ENCODE data around the gene ELP2. TPM values are rescaled to one million over a fixed set of nuclear protein-coding genes. Genes with fewer than 3 reads are reported as not detected.
"Not testable (repeated sequence)": the region's sequence is repeated elsewhere in the genome, so short reads cannot be mapped to it uniquely, and the experiment has no call there.

ELP2 gene
- total RNA-seq, 2 donors from 2014 or later = 147 to 152 TPM

DNA sequence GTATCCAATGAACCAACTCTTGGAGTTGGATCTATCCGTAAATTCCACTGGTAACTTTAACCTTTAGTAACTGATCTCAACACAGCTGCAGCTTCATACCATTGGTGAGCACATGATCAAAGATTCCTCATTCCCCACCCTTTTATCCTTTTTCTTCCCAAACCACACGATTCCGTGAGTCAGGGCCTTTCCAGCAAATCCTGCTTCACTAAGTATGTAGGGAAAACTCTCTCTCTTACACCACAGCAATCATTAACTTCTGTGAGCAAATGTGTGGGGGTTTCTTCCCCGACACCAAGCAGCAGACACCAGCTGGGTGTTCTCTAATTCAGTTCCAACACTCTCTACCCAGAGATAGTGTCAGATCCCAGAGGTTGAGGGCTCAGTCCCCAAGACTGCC lies 23.5 kb downstream of the ELP2 start:
- Mint-ChIP-seq H3K4me3 (no peak overlapping the region), H3K4me1 (peaks cover 16% of the 10 kb centered on the region), H3K27ac (no peak overlapping the region), H3K27me3 (no peaks in the 10 kb centered on the region), H3K36me3 (ENCODE audit: low read depth) (peaks cover 17% of the 10 kb centered on the region)
- DNase-seq (no peak), ATAC-seq (no peak)
- no peaks in the 10 kb centered on the region for H3K9me3 ChIP-seq (ENCODE audit: control insufficient read depth, low read length, poor library complexity, severe bottlenecking)

DNA sequence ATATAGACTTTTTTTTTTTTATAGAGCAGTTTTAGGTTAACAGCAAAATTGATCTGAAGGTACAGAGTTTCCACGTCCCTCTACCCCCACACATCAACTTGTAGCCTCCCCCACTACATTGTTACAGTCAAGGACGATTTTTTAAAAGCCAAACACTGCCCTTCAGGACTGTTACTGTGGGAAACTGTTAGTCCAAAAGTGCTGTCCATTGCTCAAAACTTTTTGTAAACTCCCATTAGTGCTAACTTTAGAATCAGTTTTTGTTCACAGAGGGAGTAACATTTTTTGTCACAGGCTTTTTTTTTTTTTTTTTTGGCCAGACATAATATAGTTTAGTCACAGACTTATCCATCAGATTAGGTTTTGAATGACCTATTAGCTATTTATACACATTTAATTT lies 24.1 kb downstream of the ELP2 start:
- no peak overlapping the region for H3K27ac Mint-ChIP-seq
- no peaks in the 10 kb centered on the region for H3K9me3 ChIP-seq (ENCODE audit: control insufficient read depth, low read length, poor library complexity, severe bottlenecking)
- H3K27me3 Mint-ChIP-seq = no peaks in the 10 kb centered on the region
- H3K36me3 Mint-ChIP-seq (ENCODE audit: low read depth) = peaks cover 17% of the 10 kb centered on the region
- ATAC-seq (no peak), DNase-seq (no peak)
- H3K4me3 Mint-ChIP-seq = no peak overlapping the region
- H3K4me1 Mint-ChIP-seq = peaks cover 16% of the 10 kb centered on the region

DNA sequence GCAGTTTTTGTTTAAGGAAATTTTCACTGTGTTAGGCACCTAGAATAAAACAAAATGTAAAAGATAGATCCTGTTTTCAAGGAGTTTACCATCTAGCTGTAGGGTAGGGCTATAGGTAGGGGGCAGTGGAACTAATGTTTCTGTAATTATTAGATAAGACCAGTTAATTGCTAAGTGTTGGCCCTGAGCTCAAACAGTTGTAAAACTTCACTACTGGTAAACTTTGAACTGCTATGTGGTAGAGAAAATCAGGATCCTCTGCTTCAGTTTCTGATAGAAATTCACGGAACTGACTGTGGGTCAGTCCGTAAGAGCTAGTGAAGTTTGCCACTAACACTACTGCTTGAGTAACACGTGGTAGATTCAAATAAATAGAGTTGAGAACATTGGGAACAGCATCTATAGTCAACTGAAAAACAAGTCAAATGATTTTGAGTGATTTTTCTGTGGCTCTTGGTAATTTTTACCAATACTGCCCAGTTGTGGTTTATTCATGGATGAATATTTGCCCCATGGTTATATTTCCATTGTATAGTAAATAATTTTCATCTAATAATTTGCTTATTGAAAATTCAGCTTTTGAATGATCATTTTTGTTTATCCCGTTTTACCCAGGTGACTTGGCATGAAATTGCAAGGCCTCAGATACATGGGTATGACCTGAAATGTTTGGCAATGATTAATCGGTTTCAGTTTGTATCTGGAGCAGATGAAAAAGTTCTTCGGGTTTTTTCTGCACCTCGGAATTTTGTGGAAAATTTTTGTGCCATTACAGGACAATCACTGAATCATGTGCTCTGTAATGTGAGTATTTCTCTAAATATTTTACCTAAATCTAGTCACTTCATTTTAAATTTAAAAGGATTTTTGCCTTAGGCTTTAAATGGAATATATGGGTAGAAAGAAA lies 26.4 kb downstream of the ELP2 start:
- H3K4me1 Mint-ChIP-seq = peaks cover 20% of the 10 kb centered on the region
- peaks cover 17% of the 10 kb centered on the region for H3K36me3 Mint-ChIP-seq (ENCODE audit: low read depth)
- H3K27me3 Mint-ChIP-seq = no peaks in the 10 kb centered on the region
- H3K27ac Mint-ChIP-seq = no peak overlapping the region
- no peak for ATAC-seq
- H3K4me3 Mint-ChIP-seq = no peak overlapping the region
- no peaks in the 10 kb centered on the region for H3K9me3 ChIP-seq (ENCODE audit: control insufficient read depth, low read length, poor library complexity, severe bottlenecking)
- DNase-seq = no peak

DNA sequence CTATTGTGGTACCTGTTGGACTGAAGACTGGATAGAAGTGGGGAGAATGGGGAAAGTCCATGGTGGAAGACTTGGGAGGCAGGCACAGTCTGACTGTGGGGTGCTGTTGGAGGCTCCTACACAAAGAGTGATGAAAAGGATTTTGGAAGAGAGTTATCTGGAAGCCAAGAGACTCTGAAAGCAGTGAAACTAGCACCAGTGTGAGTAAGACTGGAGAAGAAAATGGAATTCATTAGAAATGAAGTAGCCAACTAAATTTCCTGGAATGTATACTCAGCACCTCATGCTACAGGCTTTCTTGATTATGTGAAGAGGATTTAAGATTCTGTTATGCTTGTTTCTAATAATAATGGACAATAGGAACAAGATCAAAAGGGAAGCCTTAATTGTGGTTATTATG lies 27.7 kb downstream of the ELP2 start:
- Mint-ChIP-seq H3K4me3 (no peak overlapping the region), H3K27me3 (no peaks in the 10 kb centered on the region), H3K27ac (peak overlapping the region; percentile 56), H3K36me3 (ENCODE audit: low read depth) (peaks cover 15% of the 10 kb centered on the region), H3K4me1 (peaks cover 21% of the 10 kb centered on the region)
- no peak for ATAC-seq
- no peaks in the 10 kb centered on the region for H3K9me3 ChIP-seq (ENCODE audit: control insufficient read depth, low read length, poor library complexity, severe bottlenecking)
- no peak for DNase-seq

- Mint-ChIP-seq H3K27ac (peak overlapping the region; percentile 60), H3K4me1 (peaks cover 20% of the 10 kb centered on the region), H3K27me3 (no peaks in the 10 kb centered on the region), H3K36me3 (ENCODE audit: low read depth) (peaks cover 14% of the 10 kb centered on the region), H3K4me3 (no peak overlapping the region)
- DNase-seq (no peak), ATAC-seq (no peak)
- H3K9me3 ChIP-seq (ENCODE audit: control insufficient read depth, low read length, poor library complexity, severe bottlenecking) = no peaks in the 10 kb centered on the region
Measured at GRCh38 chr18:36158266-36158867, 28.7 kb downstream of the ELP2 start.

DNA sequence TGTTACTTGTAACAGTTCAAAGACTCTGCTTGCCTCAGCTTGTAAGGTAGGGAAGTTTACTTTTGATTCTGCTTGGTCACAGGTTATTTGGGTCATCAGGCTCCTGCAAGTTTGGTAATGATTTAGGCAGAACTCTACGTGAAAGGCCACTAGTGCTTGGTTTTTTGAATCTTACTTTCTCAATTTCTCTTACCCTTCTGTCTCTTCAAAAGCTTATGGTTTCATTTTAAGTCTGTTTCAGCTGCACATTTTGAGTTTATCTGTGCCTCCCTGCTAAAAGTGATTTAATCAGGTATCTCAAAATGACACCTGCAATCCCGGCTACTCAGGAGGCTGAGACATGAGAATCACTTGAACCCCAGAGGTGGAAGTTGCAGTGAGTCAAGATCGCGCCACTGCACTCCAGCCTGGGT lies 31.3 kb downstream of the ELP2 start:
- Mint-ChIP-seq H3K27ac (peak overlapping the region; percentile 34), H3K4me3 (no peak overlapping the region), H3K4me1 (peaks cover 17% of the 10 kb centered on the region), H3K36me3 (ENCODE audit: low read depth) (peaks cover 11% of the 10 kb centered on the region), H3K27me3 (no peaks in the 10 kb centered on the region)
- no peak for ATAC-seq
- no peak for DNase-seq
- no peaks in the 10 kb centered on the region for H3K9me3 ChIP-seq (ENCODE audit: control insufficient read depth, low read length, poor library complexity, severe bottlenecking)

GRCh38 chr18:36162981-36163380 lies 33.3 kb downstream of the ELP2 start:
- Mint-ChIP-seq H3K27ac (no peak overlapping the region), H3K27me3 (no peaks in the 10 kb centered on the region)

GRCh38 chr18:36167692-36168218 lies 38.1 kb downstream of the ELP2 start:
- peaks cover 2% of the 10 kb centered on the region for H3K36me3 Mint-ChIP-seq (ENCODE audit: low read depth)
- no peaks in the 10 kb centered on the region for H3K9me3 ChIP-seq (ENCODE audit: control insufficient read depth, low read length, poor library complexity, severe bottlenecking)
- no peaks in the 10 kb centered on the region for H3K4me1 Mint-ChIP-seq
- H3K27me3 Mint-ChIP-seq = no peaks in the 10 kb centered on the region
- H3K27ac Mint-ChIP-seq = peak overlapping the region; percentile 87
- no peak overlapping the region for H3K4me3 Mint-ChIP-seq
- no peak for ATAC-seq
- no peak for DNase-seq

More at GRCh38 chr18:36162981-36163380, 33.3 kb downstream of the ELP2 start:
- DNase-seq (no peak), ATAC-seq (no peak)
- Mint-ChIP-seq H3K4me1 (peaks cover 8% of the 10 kb centered on the region), H3K4me3 (no peak overlapping the region), H3K36me3 (ENCODE audit: low read depth) (peaks cover 4% of the 10 kb centered on the region)
- H3K9me3 ChIP-seq (ENCODE audit: control insufficient read depth, low read length, poor library complexity, severe bottlenecking) = no peaks in the 10 kb centered on the region

DNA sequence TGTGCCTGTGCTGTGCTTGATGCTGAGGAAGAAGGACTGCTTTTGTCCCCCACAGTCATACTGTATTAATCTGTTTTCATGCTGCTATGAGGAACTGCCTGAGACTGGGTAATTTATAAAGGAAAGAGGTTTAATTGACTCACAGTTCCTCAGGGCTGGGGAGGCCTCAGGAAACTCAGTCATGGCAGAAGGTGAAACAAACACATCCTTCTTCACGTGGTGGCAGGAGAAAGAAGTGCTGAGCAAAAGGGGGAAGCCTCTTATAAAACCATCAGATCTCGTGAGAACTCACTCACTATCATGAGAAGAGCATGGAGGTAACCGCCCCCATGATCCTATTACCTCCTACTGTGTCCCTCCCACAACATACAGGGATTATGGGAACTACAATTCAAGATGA lies 38.6 kb downstream of the ELP2 start:
- H3K9me3 ChIP-seq (ENCODE audit: control insufficient read depth, low read length, poor library complexity, severe bottlenecking); ATAC-seq; H3K36me3 Mint-ChIP-seq (ENCODE audit: low read depth); H3K4me3 Mint-ChIP-seq; H3K27me3 Mint-ChIP-seq; DNase-seq; H3K4me1 Mint-ChIP-seq: not testable (repeated sequence)
- peak overlapping the region; percentile 87 for H3K27ac Mint-ChIP-seq

GRCh38 chr18:36169938-36170337 lies 40.2 kb downstream of the ELP2 start:
- H3K4me3 Mint-ChIP-seq = no peak overlapping the region
- H3K27me3 Mint-ChIP-seq = no peaks in the 10 kb centered on the region
- H3K27ac Mint-ChIP-seq = no peak overlapping the region
- DNase-seq = no peak
- no peak for ATAC-seq
- no peaks in the 10 kb centered on the region for H3K36me3 Mint-ChIP-seq (ENCODE audit: low read depth)
- H3K9me3 ChIP-seq (ENCODE audit: control insufficient read depth, low read length, poor library complexity, severe bottlenecking) = no peaks in the 10 kb centered on the region
- no peaks in the 10 kb centered on the region for H3K4me1 Mint-ChIP-seq

- Mint-ChIP-seq H3K27ac (peak overlapping the region; percentile 53), H3K4me1 (peaks cover 14% of the 10 kb centered on the region), H3K27me3 (no peaks in the 10 kb centered on the region), H3K4me3 (no peak overlapping the region), H3K36me3 (ENCODE audit: low read depth) (peaks cover 7% of the 10 kb centered on the region)
- no peaks in the 10 kb centered on the region for H3K9me3 ChIP-seq (ENCODE audit: control insufficient read depth, low read length, poor library complexity, severe bottlenecking)
- ATAC-seq (no peak), DNase-seq (no peak)
Measured at GRCh38 chr18:36175481-36175880, 45.8 kb downstream of the ELP2 start.

- ATAC-seq (no peak), DNase-seq (no peak)
- H3K27me3 Mint-ChIP-seq = no peaks in the 10 kb centered on the region
- H3K36me3 Mint-ChIP-seq (ENCODE audit: low read depth) = peaks cover 7% of the 10 kb centered on the region
- H3K4me3 Mint-ChIP-seq = no peak overlapping the region
- H3K27ac Mint-ChIP-seq = peak overlapping the region; percentile 53
- peaks cover 17% of the 10 kb centered on the region for H3K4me1 Mint-ChIP-seq
- H3K9me3 ChIP-seq (ENCODE audit: control insufficient read depth, low read length, poor library complexity, severe bottlenecking) = no peaks in the 10 kb centered on the region
Measured at GRCh38 chr18:36176177-36176584, 46.5 kb downstream of the ELP2 start.

DNA sequence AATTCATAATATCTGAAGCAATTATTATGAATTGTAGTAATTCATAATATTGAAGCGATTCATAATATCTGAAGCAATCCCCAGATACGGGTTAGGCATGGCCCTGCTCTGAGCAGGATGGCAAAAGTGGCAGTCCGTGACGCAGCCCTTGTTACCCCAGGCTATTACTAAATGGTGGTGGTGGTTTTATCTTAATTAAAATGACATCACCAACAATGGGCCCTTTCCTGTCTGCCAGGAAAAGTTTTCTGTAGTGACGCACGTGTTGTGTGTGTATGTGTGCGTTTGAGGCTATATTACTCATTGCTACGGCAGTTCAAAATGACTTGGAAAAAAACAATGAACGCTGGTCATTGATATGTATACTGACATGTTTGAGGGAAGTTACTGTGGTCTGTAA lies 47.0 kb downstream of the ELP2 start:
- H3K27me3 Mint-ChIP-seq = no peaks in the 10 kb centered on the region
- peaks cover 7% of the 10 kb centered on the region for H3K36me3 Mint-ChIP-seq (ENCODE audit: low read depth)
- DNase-seq (no peak), ATAC-seq (no peak)
- peak overlapping the region; percentile 53 for H3K27ac Mint-ChIP-seq
- peaks cover 18% of the 10 kb centered on the region for H3K4me1 Mint-ChIP-seq
- H3K4me3 Mint-ChIP-seq = no peak overlapping the region
- no peaks in the 10 kb centered on the region for H3K9me3 ChIP-seq (ENCODE audit: control insufficient read depth, low read length, poor library complexity, severe bottlenecking)
